Stimulated activated CD4-positive, alpha-beta T cell treated with anti-CD3 and anti-CD28 coated beads, Interleukin-4, amount 100 ng/mL, for 24 hours (primary cell): ENCODE results near the gene CLEC18A.
"Not testable (repeated sequence)": the region's sequence is repeated elsewhere in the genome, so short reads cannot be mapped to it uniquely, and the experiment has no call there.

ENCODE experiments used
- DNase-seq: peaks from one replicate; pipeline ENCODE4 v3.0.0-alpha.2; 2020

The CLEC18A gene

GRCh38 chr16:69952572-69953355 lies 1.6 kb downstream of the CLEC18A start:
- DNase-seq = not testable (repeated sequence)

- DNase-seq = not testable (repeated sequence)
Observed at GRCh38 chr16:69954241-69954640, 3.1 kb downstream of the CLEC18A start.

GRCh38 chr16:69963312-69963711 lies 12.2 kb downstream of the CLEC18A start:
- not testable (repeated sequence) for DNase-seq

GRCh38 chr16:69964960-69965660 lies 14.0 kb downstream of the CLEC18A start:
- DNase-seq = not testable (repeated sequence)

- DNase-seq = not testable (repeated sequence)
Observed at GRCh38 chr16:69965661-69966054, 14.5 kb downstream of the CLEC18A start.

- DNase-seq = not testable (repeated sequence)
Observed at GRCh38 chr16:69967688-69968087, 16.6 kb downstream of the CLEC18A start.

GRCh38 chr16:69968125-69968524 lies 17.0 kb downstream of the CLEC18A start:
- DNase-seq = not testable (repeated sequence)

- DNase-seq = not testable (repeated sequence)
Observed at GRCh38 chr16:69969657-69970056, 18.5 kb downstream of the CLEC18A start.

GRCh38 chr16:69972120-69972519 lies 21.0 kb downstream of the CLEC18A start:
- not testable (repeated sequence) for DNase-seq

GRCh38 chr16:69972935-69973334 lies 21.8 kb downstream of the CLEC18A start:
- DNase-seq = not testable (repeated sequence)

GRCh38 chr16:69985196-69985595 lies 34.1 kb downstream of the CLEC18A start:
- not testable (repeated sequence) for DNase-seq

- DNase-seq = not testable (repeated sequence)
Observed at GRCh38 chr16:69997956-69998355, 46.8 kb downstream of the CLEC18A start.

GRCh38 chr16:69999801-70000200 lies 48.7 kb downstream of the CLEC18A start:
- DNase-seq = not testable (repeated sequence)

- not testable (repeated sequence) for DNase-seq
Observed at GRCh38 chr16:70003511-70003910, 52.4 kb downstream of the CLEC18A start.

GRCh38 chr16:70008604-70009003 lies 57.5 kb downstream of the CLEC18A start:
- DNase-seq = not testable (repeated sequence)

- not testable (repeated sequence) for DNase-seq
Observed at GRCh38 chr16:70010615-70011014, 59.5 kb downstream of the CLEC18A start.

GRCh38 chr16:70011120-70011519 lies 60.0 kb downstream of the CLEC18A start:
- not testable (repeated sequence) for DNase-seq

- DNase-seq = not testable (repeated sequence)
Observed at GRCh38 chr16:70012354-70012753, 61.2 kb downstream of the CLEC18A start.

- not testable (repeated sequence) for DNase-seq
Observed at GRCh38 chr16:70012951-70013350, 61.8 kb downstream of the CLEC18A start.
